HUDEP-2 (cell line): ENCODE measurements around the gene CD44.
A peak's percentile ranks its signal among the peaks of the same experiment; 100 is the strongest.

ENCODE experiments used
- DNase-seq, 76 experiments: peaks; one replicate each; lab custom pipeline; 2025; ENCODE audit not compliant: unreplicated experiment in 76 of 76; lab: John Stamatoyannopoulos, UW

CD44 gene

DNA sequence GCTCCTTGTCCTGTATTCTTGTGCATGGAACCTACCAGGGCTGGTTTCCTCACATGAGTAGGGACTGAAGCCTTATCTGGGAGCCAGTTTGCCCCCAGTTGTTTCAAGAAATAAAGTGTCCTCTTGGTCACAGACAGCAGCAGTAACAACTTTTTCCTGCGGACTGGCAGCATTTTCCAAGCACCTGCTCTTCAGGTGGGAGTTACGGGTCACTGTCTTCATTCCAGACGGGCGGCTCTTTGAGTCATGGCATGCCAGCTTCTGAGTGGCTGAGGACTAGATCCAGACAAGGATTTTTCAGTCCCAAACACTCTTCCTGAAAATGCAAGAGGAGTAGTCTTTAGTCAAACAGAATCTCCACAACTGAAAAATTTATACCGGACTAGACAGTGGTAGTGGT lies 2.7 kb upstream of the CD44 start:
- no peak for DNase-seq

- no peak for DNase-seq
Observed at GRCh38 chr11:35138058-35138457, 913 bp upstream of the CD44 start.

DNA sequence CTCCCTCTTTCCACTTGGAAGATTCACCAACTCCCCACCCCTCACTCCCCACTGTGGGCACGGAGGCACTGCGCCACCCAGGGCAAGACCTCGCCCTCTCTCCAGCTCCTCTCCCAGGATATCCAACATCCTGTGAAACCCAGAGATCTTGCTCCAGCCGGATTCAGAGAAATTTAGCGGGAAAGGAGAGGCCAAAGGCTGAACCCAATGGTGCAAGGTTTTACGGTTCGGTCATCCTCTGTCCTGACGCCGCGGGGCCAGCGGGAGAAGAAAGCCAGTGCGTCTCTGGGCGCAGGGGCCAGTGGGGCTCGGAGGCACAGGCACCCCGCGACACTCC lies 397 bp upstream of the CD44 start:
- DNase-seq: no peak

- DNase-seq: peak in 21 of 76 experiments; percentile 35 to 80 (median 65)
Observed at GRCh38 chr11:35139722-35140282, 831 bp downstream of the CD44 start.

DNA sequence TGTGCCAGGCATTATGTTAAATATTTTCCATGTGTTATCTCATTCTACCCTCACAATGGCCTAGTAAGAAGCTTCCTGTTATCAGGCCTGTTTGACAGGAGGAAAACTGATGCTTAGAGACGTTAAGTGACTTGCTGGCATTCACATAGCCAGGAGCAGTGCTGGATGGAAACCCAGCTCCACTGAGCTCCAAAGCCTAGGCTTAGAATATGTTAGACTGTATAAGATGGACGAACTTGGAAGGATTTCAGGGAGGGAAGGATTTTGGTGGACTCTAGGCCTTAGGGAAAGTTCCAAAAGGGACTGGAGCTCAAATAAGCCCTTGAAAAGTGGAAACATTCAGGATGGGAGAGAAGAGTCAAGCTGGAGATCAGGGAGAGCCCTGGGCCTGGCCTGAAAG lies 2.1 kb downstream of the CD44 start:
- peak in 10 of 76 experiments; percentile 4 to 55 (median 20) for DNase-seq

DNA sequence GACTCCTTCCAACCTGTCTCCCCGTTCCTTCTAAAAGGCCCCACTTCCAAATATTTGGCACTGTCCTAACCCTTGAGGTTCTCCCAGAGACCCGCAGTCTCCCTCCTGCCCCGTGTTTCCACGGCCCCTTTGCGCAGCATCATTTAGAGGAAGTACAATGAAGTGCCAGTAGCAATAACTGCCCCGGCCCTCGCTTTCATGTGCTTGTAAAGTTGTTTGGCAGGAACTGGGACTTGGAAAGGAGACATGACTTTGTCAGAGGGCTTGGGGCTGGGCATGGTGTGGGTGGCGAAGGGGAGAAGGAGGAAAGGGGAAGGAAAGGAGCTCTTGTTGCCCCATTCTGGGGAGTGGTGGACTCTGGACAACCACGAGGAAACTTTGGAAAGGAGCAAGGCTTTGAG lies 2.6 kb downstream of the CD44 start:
- no peak for DNase-seq

- peak in 1 of 76 experiments; percentile 6 for DNase-seq
Observed at GRCh38 chr11:35142481-35143075, 3.6 kb downstream of the CD44 start.

DNA sequence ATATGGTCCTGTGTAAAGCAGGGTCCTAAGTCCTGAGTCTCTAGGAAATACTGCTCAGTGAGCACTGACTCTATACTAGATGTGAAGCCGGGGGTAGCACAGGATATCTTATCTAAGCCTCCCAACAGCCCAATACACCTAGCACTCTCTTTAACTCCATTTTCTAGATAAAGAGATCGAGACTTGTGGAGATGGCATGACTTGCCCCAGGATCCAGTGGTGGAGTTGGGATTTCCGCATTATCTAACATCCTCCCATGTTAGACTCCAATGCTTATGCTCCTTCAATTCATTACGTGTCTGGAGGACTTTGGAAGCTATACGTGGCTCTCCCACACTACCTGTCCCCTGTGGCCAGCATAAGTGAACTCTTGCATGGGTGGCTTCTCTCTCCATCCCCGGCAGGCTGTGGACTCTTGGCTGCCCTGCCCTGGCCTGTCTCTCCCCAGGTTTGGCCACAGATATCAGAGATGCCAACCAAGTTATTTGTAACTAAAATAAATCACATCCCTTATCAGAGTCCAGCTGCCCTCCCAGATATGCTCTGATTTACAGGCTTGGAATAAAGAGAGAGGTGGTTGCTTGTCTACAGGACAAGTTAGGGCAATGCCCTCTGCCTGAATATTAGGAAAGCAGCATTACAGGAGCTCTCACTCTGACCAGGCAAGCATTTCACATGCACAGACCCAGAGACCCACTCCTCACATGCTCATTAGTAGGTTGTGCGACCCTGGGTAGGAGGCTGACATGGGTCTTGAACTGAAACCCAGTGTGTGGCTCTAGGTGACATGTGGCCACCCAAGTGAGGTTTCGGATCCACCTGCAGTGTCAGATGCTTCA lies 4.5 kb downstream of the CD44 start:
- no peak for DNase-seq

DNA sequence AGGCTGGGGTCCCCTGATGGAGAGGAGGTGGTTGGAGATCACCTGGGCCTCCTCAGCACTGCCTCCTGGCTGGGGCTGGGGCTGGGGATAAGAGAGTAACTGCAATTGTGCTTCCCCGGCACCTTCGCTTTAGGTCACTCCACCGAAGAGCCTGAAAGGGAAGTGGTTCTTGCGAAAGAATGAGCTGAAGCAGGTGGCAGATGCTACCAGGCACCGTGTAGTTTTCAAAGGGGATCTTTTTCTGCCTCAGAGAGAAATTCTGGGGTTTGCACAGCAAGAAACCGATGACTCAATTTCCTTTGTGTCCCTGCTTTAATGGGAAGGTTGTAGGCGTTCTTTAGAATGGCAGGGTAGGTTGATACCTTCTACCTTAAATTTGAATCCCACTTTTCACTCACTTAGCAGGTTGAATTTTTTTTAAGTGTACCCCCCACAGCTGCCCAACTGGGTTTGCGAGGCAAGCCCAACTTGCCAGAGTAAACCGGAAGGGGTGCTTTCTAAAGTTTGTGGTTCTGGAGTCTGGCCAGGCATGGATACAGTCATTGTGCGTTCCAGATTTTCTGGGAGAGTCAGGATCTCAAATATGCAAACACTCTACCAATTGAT lies 5.3 kb downstream of the CD44 start:
- no peak for DNase-seq

DNA sequence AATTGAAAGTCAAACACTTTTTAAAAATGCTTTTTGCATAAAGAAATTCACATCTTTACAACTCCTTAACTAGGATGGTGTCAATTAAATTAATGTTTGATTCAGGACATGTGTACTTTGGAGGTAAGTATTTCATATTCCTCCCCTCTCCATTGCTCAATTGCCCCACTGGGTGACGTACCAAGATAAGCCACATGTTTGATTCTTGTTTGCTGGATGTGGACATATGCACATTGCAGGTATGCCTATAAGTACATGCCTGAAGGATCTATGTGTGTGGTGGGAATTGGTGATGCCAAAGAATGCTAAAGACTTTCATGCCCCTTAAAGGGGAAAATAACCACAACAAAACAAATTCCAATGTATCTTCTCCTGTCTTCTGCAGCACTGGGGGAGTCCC lies 5.8 kb downstream of the CD44 start:
- DNase-seq: no peak

GRCh38 chr11:35145271-35145670 lies 6.3 kb downstream of the CD44 start:
- no peak for DNase-seq

DNA sequence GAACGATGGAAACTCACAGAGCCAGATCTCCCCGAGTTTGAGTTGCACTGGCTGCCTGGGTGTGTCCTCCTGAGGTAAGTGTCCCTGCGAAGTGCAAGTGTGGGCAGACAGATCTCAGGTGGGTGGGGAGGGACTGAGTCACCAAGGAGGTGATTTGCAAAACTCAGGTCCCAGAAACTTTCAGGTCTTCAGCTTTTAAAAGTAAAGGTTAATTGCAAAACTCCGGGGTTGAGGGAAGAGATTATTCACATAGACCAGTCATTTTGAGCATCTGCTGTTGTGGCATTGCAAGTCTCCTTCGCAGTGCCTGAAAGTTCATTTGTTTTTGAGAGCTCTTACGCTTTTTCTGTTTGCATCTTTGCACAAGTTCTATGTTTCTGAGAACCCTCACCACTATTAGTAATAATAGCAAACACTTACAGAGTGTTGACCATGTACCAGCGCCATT lies 7.1 kb downstream of the CD44 start:
- DNase-seq: no peak

GRCh38 chr11:35146711-35147110 lies 7.7 kb downstream of the CD44 start:
- no peak for DNase-seq

- no peak for DNase-seq
Observed at GRCh38 chr11:35147235-35147634, 8.3 kb downstream of the CD44 start.

DNA sequence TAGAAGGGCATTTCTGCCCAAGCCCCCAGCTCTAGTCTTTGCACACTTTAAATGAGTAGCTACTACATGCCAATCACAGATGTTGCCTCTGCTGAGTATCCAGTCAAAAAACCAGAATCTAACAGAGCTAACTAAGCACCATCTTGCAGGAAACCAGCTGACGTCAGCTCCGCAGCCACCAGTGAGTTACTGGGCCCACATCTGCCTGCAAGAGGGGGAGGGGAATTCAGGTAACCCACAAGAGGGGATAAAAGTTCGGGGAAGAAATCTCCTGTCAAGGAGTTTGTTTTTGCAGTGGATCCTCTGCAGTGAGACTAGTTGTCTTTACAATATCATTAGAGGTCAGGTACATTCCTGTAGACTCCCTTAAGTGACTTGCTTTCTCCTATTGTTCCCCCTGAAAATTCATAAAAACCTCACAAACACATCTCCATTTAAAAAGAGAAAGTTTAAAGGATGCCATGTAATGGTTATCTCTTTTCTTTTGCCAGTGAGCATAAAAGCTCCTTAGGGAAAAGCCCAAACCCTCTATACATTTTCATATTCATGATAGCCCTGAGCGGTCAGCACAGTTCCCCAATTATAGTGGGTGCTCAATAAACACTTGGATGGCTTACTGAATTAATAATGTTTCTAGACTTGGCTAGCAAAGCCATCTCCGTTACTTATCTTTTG lies 9.3 kb downstream of the CD44 start:
- DNase-seq: no peak

- no peak for DNase-seq
Observed at GRCh38 chr11:35150454-35150853, 11.5 kb downstream of the CD44 start.

DNA sequence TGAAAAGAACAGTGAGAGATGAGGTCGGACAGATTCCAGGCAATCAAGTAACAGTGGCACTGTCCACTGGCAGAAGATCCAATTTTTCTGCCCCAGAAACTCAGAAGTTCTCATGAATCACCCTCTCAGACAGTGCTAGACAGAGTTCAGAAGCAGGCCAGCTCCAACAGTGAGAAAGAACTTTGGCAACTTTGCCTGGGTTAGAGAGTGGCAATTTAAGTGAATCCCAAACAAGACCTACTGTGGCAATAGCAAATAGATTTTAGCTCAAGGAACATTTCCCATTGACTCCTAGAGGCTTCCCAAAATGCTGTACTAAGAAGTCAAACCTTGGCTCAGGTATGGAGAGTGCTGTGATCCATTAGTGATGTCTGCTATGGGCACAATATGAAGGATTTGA lies 12.3 kb downstream of the CD44 start:
- DNase-seq: no peak

DNA sequence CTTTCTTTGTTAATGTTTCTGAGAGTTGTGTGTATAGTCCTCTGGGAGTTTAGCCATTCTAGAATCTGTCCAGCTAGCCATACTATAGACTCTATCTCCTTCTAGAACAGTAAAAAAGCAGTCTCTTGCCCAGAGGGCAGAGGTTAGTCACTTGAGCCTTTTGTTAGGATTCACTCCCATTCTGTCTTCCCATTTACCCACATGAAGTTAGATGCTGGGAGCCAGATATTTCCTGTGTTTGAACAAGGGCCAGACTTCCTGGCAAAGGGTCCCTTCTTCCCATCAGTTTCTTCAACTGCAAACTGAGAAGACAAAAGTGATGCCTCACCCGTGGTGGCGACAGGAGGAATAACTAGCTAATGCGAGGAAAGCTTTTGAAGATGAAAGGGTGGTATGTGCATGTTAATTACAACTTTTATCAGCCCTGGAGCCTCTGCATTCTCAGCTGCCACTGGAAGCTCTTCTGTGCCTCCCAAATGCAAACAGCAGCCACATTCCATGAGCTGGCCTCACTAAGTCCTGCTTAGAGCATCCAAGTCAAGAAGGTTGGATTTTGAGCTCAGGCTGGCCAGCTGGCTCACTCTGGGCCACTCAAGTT lies 12.8 kb downstream of the CD44 start:
- no peak for DNase-seq

DNA sequence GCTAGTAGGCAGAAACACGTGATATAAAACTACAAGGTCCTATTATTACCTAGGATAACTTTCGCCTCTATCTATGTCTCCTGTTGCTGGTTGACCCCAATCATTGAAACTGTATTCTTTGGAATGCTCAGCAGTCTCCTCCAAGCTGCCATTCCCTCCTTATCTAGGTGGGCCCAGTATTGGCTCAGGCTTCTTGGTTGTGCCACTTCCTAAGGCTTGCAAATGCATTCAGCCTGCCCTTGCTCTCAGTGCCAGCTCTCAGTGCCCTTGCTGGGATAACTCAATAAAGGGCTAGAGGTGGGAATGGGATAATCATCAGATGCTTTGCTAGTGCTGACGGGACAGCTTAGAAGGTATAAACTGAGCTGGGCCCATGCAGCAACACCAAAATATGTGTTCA lies 13.6 kb downstream of the CD44 start:
- DNase-seq: no peak

DNA sequence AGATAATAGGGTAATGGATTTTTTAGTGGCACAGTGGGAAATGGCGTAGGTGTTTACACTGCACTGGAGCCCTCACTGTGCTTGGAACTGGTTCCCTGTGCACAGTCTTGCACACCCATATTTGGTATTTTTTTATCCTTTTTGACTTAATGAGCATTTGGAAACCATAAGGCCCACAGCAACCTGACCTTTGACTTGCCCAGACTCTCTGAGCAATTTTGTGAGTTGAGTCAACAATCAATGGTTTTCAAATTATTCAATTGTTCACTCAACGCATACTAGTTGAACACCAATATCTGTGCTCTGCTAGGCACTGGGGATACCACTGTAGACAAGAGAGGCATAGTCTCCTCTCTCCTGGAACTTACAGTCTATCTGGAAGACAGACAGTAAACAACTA lies 14.3 kb downstream of the CD44 start:
- DNase-seq: no peak

- no peak for DNase-seq
Observed at GRCh38 chr11:35154952-35155351, 16.0 kb downstream of the CD44 start.
